Measurements from ENCODE around the gene ATF7IP2.
"Not testable (repeated sequence)": the region's sequence is repeated elsewhere in the genome, so short reads cannot be mapped to it uniquely, and the experiment has no call there.

DNA sequence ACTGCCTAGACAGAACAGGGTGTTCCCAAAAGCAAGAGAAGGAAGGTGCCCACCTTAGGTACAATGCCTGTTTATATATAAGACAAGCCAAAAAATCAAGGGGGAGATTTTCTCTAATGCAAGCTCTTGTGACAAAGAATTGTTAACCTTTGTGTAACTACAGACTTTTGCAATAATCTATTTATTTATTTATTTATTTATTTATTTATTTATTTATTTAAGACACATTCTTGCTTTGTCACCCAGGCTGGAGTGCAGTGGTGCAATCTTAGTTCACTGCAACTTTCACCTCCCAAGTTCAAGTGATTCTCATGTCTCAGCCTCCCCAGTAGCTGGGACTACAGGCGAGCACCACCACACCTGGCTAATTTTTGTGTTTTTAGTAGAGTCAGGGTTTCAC, 41.2 kb upstream of the ATF7IP2 start:
- TF ChIP-seq, protein P1, sequence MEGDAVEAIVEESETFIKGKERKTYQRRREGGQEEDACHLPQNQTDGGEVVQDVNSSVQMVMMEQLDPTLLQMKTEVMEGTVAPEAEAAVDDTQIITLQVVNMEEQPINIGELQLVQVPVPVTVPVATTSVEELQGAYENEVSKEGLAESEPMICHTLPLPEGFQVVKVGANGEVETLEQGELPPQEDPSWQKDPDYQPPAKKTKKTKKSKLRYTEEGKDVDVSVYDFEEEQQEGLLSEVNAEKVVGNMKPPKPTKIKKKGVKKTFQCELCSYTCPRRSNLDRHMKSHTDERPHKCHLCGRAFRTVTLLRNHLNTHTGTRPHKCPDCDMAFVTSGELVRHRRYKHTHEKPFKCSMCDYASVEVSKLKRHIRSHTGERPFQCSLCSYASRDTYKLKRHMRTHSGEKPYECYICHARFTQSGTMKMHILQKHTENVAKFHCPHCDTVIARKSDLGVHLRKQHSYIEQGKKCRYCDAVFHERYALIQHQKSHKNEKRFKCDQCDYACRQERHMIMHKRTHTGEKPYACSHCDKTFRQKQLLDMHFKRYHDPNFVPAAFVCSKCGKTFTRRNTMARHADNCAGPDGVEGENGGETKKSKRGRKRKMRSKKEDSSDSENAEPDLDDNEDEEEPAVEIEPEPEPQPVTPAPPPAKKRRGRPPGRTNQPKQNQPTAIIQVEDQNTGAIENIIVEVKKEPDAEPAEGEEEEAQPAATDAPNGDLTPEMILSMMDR (conservative IDR thresholded peaks at IDR 0.05): not testable (repeated sequence)
- TF ChIP-seq ZFX (IDR thresholded peaks at IDR 0.05): not testable (repeated sequence)
